HL-60 (cell line): ENCODE measurements around the gene PI4KB.

Experiments used
- CTCF ChIP-seq: IDR thresholded peaks from one replicate; pipeline ENCODE4 v1.5.1; 2011; ENCODE audit warnings: low read length, control low read depth, inconsistent platforms; ENCODE audit not compliant: insufficient read depth
- GABPA ChIP-seq: IDR thresholded peaks from 2 replicates; pipeline ENCODE4 v1.6.1; 2012; ENCODE audit warnings: low read depth
- POLR2AphosphoS5 ChIP-seq: IDR thresholded peaks from 2 replicates; pipeline ENCODE4 v1.6.1; 2012; ENCODE audit warnings: low read depth
- REST ChIP-seq: IDR thresholded peaks from 2 replicates; pipeline ENCODE4 v1.6.1; 2012; ENCODE audit warnings: low read depth; ENCODE audit not compliant: insufficient replicate concordance
- SPI1 ChIP-seq: IDR thresholded peaks from 2 replicates; pipeline ENCODE4 v1.6.1; 2012; ENCODE audit warnings: low read depth, mild to moderate bottlenecking, borderline replicate concordance

GRCh38 chr1:151289991-151290708 lies 37.1 kb downstream of the PI4KB start:
- TF ChIP-seq CTCF (no peak), POLR2AphosphoS5 (peak; percentile 32; the same call in 1 of the 2 replicates), REST (no peak), SPI1 (no peak), GABPA (no peak)
